BLaER1 (cell line): Measurements from ENCODE around the gene LIPG.

Source experiments
- H3K27ac ChIP-seq: shearing (Covaris generic); formaldehyde crosslinking; 2 replicates; pipeline ENCODE4 v1.8.1; 2022
- H3K27me3 ChIP-seq: shearing (Covaris generic); formaldehyde crosslinking; 2 replicates; pipeline ENCODE4 v1.8.1; 2022
- H3K36me3 ChIP-seq: shearing (Covaris generic); formaldehyde crosslinking; 2 replicates; pipeline ENCODE4 v1.8.1; 2022
- H3K4me1 ChIP-seq: shearing (Covaris generic); formaldehyde crosslinking; 2 replicates; pipeline ENCODE4 v1.8.1; 2022
- H3K4me2 ChIP-seq: shearing (Covaris generic); formaldehyde crosslinking; 2 replicates; pipeline ENCODE4 v1.8.1; 2022
- H3K4me3 ChIP-seq: shearing (Covaris generic); formaldehyde crosslinking; 2 replicates; pipeline ENCODE4 v1.8.1; 2022
- H3K9ac ChIP-seq: shearing (Covaris generic); formaldehyde crosslinking; 2 replicates; pipeline ENCODE4 v1.8.1; 2022
- H3K9me3 ChIP-seq: shearing (Covaris generic); formaldehyde crosslinking; 2 replicates; pipeline ENCODE4 v1.8.1; 2022
- H4K20me1 ChIP-seq: shearing (Covaris generic); formaldehyde crosslinking; 2 replicates; pipeline ENCODE4 v1.8.1; 2022
- Cebpa-rat ChIP-seq: shearing (Covaris generic); IDR thresholded peaks from 2 replicates; pipeline ENCODE4 v1.8.1; 2022

The LIPG gene

GRCh38 chr18:49524349-49524748 is 37.5 kb upstream of the LIPG start:
- no peaks in the 10 kb centered on the region for H3K4me1 ChIP-seq
- H3K36me3 ChIP-seq = no peaks in the 10 kb centered on the region
- no peaks in the 10 kb centered on the region for H4K20me1 ChIP-seq
- no peaks in the 10 kb centered on the region for H3K27me3 ChIP-seq
- no peak overlapping the region for H3K9ac ChIP-seq
- H3K4me2 ChIP-seq = no peak overlapping the region
- H3K4me3 ChIP-seq = no peak overlapping the region
- H3K9me3 ChIP-seq = no peaks in the 10 kb centered on the region
- TF ChIP-seq Cebpa-rat = no peak
- H3K27ac ChIP-seq = no peak overlapping the region

- no peaks in the 10 kb centered on the region for H3K9me3 ChIP-seq
- H3K4me1 ChIP-seq = no peaks in the 10 kb centered on the region
- TF ChIP-seq Cebpa-rat = no peak
- H3K27me3 ChIP-seq = no peaks in the 10 kb centered on the region
- no peaks in the 10 kb centered on the region for H3K36me3 ChIP-seq
- no peak overlapping the region for H3K9ac ChIP-seq
- H3K4me3 ChIP-seq = no peak overlapping the region
- H4K20me1 ChIP-seq = no peaks in the 10 kb centered on the region
- H3K27ac ChIP-seq = no peak overlapping the region
- H3K4me2 ChIP-seq = no peak overlapping the region
Measured at GRCh38 chr18:49524951-49525350, 36.9 kb upstream of the LIPG start.

- H3K27me3 ChIP-seq = no peaks in the 10 kb centered on the region
- TF ChIP-seq Cebpa-rat = no peak
- H3K9ac ChIP-seq = no peak overlapping the region
- no peaks in the 10 kb centered on the region for H3K36me3 ChIP-seq
- no peaks in the 10 kb centered on the region for H4K20me1 ChIP-seq
- no peaks in the 10 kb centered on the region for H3K9me3 ChIP-seq
- no peak overlapping the region for H3K4me2 ChIP-seq
- H3K4me1 ChIP-seq = no peaks in the 10 kb centered on the region
- H3K4me3 ChIP-seq = no peak overlapping the region
- no peak overlapping the region for H3K27ac ChIP-seq
Measured at GRCh38 chr18:49525981-49526380, 35.9 kb upstream of the LIPG start.

DNA sequence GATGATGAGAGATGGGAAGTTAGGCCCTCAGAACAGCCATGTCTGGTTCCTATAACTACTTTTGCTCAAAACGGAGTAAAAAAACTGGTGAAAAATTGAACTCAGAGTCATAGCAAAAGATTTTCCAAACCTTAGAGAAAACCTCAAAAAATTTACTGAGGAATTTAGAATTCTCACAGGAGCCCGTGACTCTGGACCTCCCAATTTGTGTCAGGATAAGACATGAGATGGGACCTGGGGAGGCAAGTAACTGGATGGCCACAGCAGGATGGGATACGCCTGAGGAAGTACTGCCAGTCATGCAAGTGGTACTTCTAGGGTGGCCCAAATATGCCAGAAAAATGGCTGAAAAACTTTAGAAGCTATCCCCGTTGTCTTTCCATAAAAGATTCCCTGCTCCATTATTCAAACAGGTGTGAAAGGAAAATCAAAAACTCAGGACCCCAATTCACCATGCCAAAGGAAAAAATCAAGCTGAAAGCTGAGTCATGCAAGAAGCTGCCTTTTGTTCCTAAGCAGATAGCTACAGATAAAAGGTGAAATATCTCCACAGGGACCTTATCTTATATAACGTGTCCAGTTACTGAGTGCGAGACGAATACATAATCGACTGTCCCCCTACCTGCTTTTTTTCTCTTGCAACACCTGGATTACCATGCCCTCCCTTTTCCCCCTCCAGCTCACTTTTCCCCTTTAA is 34.1 kb upstream of the LIPG start:
- H3K9me3 ChIP-seq = no peaks in the 10 kb centered on the region
- no peak overlapping the region for H3K4me3 ChIP-seq
- no peaks in the 10 kb centered on the region for H3K27me3 ChIP-seq
- H3K4me2 ChIP-seq = no peak overlapping the region
- no peak overlapping the region for H3K27ac ChIP-seq
- no peak for TF ChIP-seq Cebpa-rat
- no peaks in the 10 kb centered on the region for H3K4me1 ChIP-seq
- no peaks in the 10 kb centered on the region for H4K20me1 ChIP-seq
- H3K9ac ChIP-seq = no peak overlapping the region
- no peaks in the 10 kb centered on the region for H3K36me3 ChIP-seq

DNA sequence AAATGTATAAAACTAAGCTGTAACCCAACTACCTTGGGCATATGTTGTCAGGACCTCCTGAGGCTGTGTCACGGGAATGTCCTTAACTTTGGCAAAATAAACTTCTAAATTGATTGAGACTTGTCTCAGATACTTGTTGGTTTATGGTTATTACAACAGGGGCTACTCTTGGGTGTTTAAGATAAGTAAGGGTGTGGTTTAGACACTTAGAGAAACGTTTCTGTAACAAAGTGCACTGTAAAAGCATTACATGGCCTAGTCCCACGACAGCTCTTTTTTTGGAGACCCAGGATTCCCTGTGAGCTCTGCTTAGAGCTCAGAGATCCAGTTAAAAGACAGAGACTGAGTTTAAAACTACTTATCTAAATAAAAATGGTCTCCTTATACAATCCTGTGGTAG is 32.3 kb upstream of the LIPG start:
- Histone ChIP-seq H3K27me3 (no peaks in the 10 kb centered on the region), H3K36me3 (no peaks in the 10 kb centered on the region), H3K4me1 (no peaks in the 10 kb centered on the region), H3K9ac (no peak overlapping the region), H4K20me1 (no peaks in the 10 kb centered on the region), H3K4me3 (no peak overlapping the region), H3K27ac (no peak overlapping the region), H3K4me2 (no peak overlapping the region), H3K9me3 (peaks cover 8% of the 10 kb centered on the region)
- TF ChIP-seq Cebpa-rat = no peak

GRCh38 chr18:49531678-49532153 is 30.1 kb upstream of the LIPG start:
- Histone ChIP-seq H3K9me3 (peaks cover 14% of the 10 kb centered on the region), H3K4me2 (no peak overlapping the region), H3K9ac (no peak overlapping the region), H3K27me3 (no peaks in the 10 kb centered on the region), H4K20me1 (no peaks in the 10 kb centered on the region), H3K4me1 (no peaks in the 10 kb centered on the region), H3K4me3 (no peak overlapping the region), H3K36me3 (no peaks in the 10 kb centered on the region), H3K27ac (no peak overlapping the region)
- no peak for TF ChIP-seq Cebpa-rat

DNA sequence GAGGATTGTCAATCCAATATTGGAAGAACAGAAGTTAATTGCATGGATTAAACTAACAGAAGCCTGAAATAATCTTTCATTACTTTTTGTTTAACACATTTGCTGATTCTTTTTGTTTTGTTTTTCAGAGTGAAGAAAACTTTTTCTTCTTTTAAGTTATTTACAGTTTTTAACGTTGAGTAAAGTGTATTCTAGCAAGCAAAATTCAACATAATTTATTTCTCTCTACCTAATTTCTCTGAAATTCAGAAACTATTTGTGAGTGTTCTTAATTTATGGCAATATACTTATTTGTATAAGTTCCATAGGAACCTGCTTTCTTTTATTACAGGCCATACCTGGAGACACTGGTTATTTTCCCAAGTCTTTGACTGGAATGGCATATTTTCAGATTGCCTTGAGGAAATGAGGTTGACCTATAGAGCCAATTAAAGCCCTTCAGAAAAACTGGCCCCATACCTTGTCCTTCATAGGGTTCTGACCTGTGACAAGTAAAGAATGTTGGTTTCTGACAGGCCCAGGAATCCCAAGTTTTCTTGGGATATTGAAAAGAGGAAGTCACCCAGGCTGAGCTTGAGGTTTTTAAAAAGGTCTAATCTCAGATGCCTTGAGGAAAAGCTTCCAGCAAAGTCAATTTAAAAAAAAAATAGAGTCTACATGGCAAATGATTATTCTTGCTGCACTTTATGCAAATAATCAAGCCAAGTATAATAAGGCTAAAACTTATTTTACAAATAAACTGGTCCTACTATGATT is 26.8 kb upstream of the LIPG start:
- Histone ChIP-seq H3K4me3 (no peak overlapping the region), H3K9me3 (peaks cover 14% of the 10 kb centered on the region), H3K27ac (no peak overlapping the region), H4K20me1 (no peaks in the 10 kb centered on the region), H3K27me3 (no peaks in the 10 kb centered on the region), H3K9ac (no peak overlapping the region), H3K4me2 (no peak overlapping the region), H3K36me3 (no peaks in the 10 kb centered on the region), H3K4me1 (no peaks in the 10 kb centered on the region)
- TF ChIP-seq Cebpa-rat = no peak

GRCh38 chr18:49537232-49537896 is 24.5 kb upstream of the LIPG start:
- Histone ChIP-seq H3K4me2 (no peak overlapping the region), H3K4me3 (no peak overlapping the region), H4K20me1 (no peaks in the 10 kb centered on the region), H3K9ac (no peak overlapping the region), H3K27ac (no peak overlapping the region), H3K4me1 (no peaks in the 10 kb centered on the region), H3K27me3 (no peaks in the 10 kb centered on the region), H3K9me3 (peaks cover 14% of the 10 kb centered on the region), H3K36me3 (no peaks in the 10 kb centered on the region)
- TF ChIP-seq Cebpa-rat = no peak

- Histone ChIP-seq H3K36me3 (no peaks in the 10 kb centered on the region), H4K20me1 (no peaks in the 10 kb centered on the region), H3K27ac (no peak overlapping the region), H3K9me3 (no peaks in the 10 kb centered on the region), H3K9ac (no peak overlapping the region), H3K4me2 (no peak overlapping the region), H3K4me3 (no peak overlapping the region), H3K4me1 (no peaks in the 10 kb centered on the region), H3K27me3 (no peaks in the 10 kb centered on the region)
- no peak for TF ChIP-seq Cebpa-rat
Measured at GRCh38 chr18:49544362-49544761, 17.5 kb upstream of the LIPG start.

DNA sequence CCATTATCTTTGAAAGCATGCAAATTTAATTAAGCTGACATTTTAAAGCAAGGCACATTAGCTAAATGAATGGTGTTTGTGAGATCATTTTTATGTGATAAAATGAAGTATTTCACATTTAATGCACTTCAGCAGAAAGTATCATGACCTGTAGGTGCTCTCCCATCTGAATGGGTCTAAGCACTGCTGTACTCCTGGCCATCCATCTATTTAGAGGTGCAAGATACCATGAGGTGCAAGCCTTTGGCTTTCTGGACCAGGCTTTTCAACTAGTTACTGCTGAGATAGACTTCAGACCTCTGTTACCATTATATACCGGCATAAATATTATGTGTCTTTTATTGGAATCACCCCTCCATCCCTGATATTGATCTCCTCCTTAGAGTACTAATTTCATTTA is 15.6 kb upstream of the LIPG start:
- H3K9me3 ChIP-seq = no peaks in the 10 kb centered on the region
- no peaks in the 10 kb centered on the region for H4K20me1 ChIP-seq
- no peaks in the 10 kb centered on the region for H3K36me3 ChIP-seq
- H3K27me3 ChIP-seq = no peaks in the 10 kb centered on the region
- no peak overlapping the region for H3K4me3 ChIP-seq
- H3K9ac ChIP-seq = no peak overlapping the region
- H3K4me1 ChIP-seq = no peaks in the 10 kb centered on the region
- H3K27ac ChIP-seq = no peak overlapping the region
- no peak for TF ChIP-seq Cebpa-rat
- no peak overlapping the region for H3K4me2 ChIP-seq
